ENCODE measurements around the gene RSPH10B2. TPM values are rescaled to one million over a fixed set of nuclear protein-coding genes. Genes with fewer than 3 reads are reported as not detected.

The RSPH10B2 gene
- total and polyA plus RNA-seq, 2 of the 13 experiments (the other 11 are each of a cell fraction or from before 2014, with no cell fraction given), result 0.31 TPM; not detected in 1

DNA sequence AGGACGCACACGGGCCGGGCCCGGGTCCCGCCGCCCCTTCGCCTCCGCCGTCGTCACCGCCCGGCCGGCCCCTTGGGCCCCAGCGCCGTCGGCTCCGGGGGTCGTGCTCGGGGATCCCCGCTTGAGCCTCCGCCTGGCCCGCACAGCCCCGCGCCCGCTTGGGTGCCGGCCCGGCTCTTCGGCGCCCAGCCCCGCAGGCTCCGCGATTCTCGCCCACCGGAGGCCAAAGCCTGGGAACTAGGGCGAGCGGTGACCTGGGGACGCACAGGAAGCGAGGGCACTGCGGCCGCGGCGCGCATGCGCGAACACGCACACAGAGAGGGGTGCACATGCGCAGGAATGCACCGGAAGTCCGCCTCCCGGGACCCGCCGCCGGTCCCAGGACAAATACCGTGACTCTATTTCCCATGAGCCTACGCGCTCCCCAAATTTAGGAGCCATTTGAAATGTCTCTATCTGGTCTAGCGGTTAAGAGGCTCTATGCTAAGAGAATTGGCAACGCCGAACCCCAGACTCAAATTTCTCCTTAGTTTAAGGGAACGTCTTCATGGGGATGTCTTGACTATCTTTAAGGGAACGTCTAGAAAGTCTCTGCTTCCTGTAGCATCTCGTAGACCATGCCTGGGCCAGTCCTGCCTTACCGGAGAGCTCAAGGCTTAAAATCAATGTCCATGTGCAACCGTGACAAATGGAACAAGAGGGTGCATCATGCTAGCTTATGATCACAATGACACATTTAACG lies 47.1 kb upstream of the RSPH10B2 start, which contains the start of gene ZNF12 (continued):
- TF ChIP-seq, protein P1, sequence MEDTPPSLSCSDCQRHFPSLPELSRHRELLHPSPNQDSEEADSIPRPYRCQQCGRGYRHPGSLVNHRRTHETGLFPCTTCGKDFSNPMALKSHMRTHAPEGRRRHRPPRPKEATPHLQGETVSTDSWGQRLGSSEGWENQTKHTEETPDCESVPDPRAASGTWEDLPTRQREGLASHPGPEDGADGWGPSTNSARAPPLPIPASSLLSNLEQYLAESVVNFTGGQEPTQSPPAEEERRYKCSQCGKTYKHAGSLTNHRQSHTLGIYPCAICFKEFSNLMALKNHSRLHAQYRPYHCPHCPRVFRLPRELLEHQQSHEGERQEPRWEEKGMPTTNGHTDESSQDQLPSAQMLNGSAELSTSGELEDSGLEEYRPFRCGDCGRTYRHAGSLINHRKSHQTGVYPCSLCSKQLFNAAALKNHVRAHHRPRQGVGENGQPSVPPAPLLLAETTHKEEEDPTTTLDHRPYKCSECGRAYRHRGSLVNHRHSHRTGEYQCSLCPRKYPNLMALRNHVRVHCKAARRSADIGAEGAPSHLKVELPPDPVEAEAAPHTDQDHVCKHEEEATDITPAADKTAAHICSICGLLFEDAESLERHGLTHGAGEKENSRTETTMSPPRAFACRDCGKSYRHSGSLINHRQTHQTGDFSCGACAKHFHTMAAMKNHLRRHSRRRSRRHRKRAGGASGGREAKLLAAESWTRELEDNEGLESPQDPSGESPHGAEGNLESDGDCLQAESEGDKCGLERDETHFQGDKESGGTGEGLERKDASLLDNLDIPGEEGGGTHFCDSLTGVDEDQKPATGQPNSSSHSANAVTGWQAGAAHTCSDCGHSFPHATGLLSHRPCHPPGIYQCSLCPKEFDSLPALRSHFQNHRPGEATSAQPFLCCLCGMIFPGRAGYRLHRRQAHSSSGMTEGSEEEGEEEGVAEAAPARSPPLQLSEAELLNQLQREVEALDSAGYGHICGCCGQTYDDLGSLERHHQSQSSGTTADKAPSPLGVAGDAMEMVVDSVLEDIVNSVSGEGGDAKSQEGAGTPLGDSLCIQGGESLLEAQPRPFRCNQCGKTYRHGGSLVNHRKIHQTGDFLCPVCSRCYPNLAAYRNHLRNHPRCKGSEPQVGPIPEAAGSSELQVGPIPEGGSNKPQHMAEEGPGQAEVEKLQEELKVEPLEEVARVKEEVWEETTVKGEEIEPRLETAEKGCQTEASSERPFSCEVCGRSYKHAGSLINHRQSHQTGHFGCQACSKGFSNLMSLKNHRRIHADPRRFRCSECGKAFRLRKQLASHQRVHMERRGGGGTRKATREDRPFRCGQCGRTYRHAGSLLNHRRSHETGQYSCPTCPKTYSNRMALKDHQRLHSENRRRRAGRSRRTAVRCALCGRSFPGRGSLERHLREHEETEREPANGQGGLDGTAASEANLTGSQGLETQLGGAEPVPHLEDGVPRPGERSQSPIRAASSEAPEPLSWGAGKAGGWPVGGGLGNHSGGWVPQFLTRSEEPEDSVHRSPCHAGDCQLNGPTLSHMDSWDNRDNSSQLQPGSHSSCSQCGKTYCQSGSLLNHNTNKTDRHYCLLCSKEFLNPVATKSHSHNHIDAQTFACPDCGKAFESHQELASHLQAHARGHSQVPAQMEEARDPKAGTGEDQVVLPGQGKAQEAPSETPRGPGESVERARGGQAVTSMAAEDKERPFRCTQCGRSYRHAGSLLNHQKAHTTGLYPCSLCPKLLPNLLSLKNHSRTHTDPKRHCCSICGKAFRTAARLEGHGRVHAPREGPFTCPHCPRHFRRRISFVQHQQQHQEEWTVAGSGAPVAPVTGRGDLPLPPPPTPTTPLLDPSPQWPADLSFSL (CRISPR knock-in tag; IDR thresholded peaks at IDR 0.05), result no peak
- TF ChIP-seq ZNF512 (CRISPR knock-in tag; IDR thresholded peaks at IDR 0.05) (no peak), SKI (IDR thresholded peaks at IDR 0.05; ENCODE audit: partially characterized antibody) (peak; percentile 33), ZNF414 (CRISPR knock-in tag; IDR thresholded peaks at IDR 0.05) (no peak), CBX5 (CRISPR knock-in tag; IDR thresholded peaks at IDR 0.05; ENCODE audit: borderline replicate concordance) (no peak), ZNF124 (CRISPR knock-in tag; IDR thresholded peaks at IDR 0.05) (peak; percentile 45; the same call in 1 of the 2 replicates), SPEN (CRISPR knock-in tag; IDR thresholded peaks at IDR 0.05; ENCODE audit: low read depth) (peak; percentile 93), SP5 (CRISPR knock-in tag; IDR thresholded peaks at IDR 0.05; ENCODE audit: borderline replicate concordance, low read depth) (no peak), MNT (IDR thresholded peaks at IDR 0.05) (peak; percentile 26), SAFB2 (CRISPR knock-in tag; IDR thresholded peaks at IDR 0.05; ENCODE audit: borderline replicate concordance, low read depth) (0 out of 2 replicates have a peak, but pooled peaks have one; percentile 82), MAF1 (CRISPR knock-in tag; IDR thresholded peaks at IDR 0.05; ENCODE audit: borderline replicate concordance) (no peak), TOPORS (CRISPR knock-in tag; IDR thresholded peaks at IDR 0.05) (0 out of 2 replicates have a peak, but pooled peaks have one; percentile 28), HOXA3 (CRISPR knock-in tag; IDR thresholded peaks at IDR 0.05) (peak; percentile 28; the same call in 1 of the 2 replicates), ELF1 (CRISPR knock-in tag; IDR thresholded peaks at IDR 0.05) (peak; percentile 90), BCL3 (CRISPR knock-in tag; IDR thresholded peaks at IDR 0.05) (peak; percentile 57), MXI1 (IDR thresholded peaks at IDR 0.05; ENCODE audit: borderline replicate concordance, low read depth, low read length) (peak; percentile 42; the same call in 1 of the 3 replicates), KAT7 (CRISPR knock-in tag; IDR thresholded peaks at IDR 0.05; ENCODE audit: borderline replicate concordance) (0 out of 2 replicates have a peak, but pooled peaks have one; percentile 23)

All from HepG2 (cell line).